HEK293 (cell line): ENCODE data around the gene FHL3.

Experiments used
- CTCF ChIA-PET: fragments of 350-600 bp; formaldehyde crosslinking; extraction: SDS; loops from one replicate; lab custom pipeline; 2021; ENCODE audit warnings: antibody characterized with exemption; lab: Yijun Ruan, JAX
- POLR2A ChIA-PET: fragments of 300-600 bp; formaldehyde crosslinking; extraction: SDS; loops from one replicate; lab custom pipeline; 2020; ENCODE audit warnings: antibody characterized with exemption, inconsistent platforms; lab: Yijun Ruan, JAX
- H3K27ac ChIP-seq: fragments of 200-500 bp; sonication (Bioruptor generic); 2 replicates; pipeline ENCODE4 v1.5.1; 2014; ENCODE audit warnings: low read depth, low read length, control low read depth, inconsistent platforms; ENCODE audit errors: extremely low read depth
- H3K36me3 ChIP-seq, 2 experiments: fragments of 200-500 bp in 1 of 2; sonication (Bioruptor generic) in 1 of 2; 1 replicate in 1 of 2; 2 replicates in 1 of 2; pipeline ENCODE4 v1.5.1; 2014 to 2017; ENCODE audit warnings: inconsistent platforms in 2 of 2, low read length in 2 of 2; ENCODE audit not compliant: control insufficient read depth in 2 of 2, insufficient read depth in 1 of 2
- H3K4me1 ChIP-seq: fragments of 200-500 bp; sonication (Bioruptor generic); 2 replicates; pipeline ENCODE4 v1.5.1; 2014; ENCODE audit warnings: mild to moderate bottlenecking, low read length, inconsistent platforms; ENCODE audit not compliant: control insufficient read depth, insufficient read depth
- H3K4me3 ChIP-seq: 2 replicates; pipeline ENCODE4 v1.5.1; 2011; ENCODE audit warnings: low read depth, mild to moderate bottlenecking, control low read depth, low read length, moderate library complexity
- H3K9me3 ChIP-seq: fragments of 200-500 bp; sonication (Bioruptor generic); 2 replicates; pipeline ENCODE4 v1.5.1; 2014; ENCODE audit warnings: low read depth, low read length, inconsistent platforms; ENCODE audit not compliant: control insufficient read depth, insufficient read depth
- EGR2 ChIP-seq: fragments of 450-650 bp; formaldehyde crosslinking; IDR thresholded peaks from 2 replicates; pipeline ENCODE4 v1.5.1; 2016; ENCODE audit warnings: low read depth, missing biosample characterization, missing genetic modification characterization
- IKZF3 ChIP-seq: fragments of 450-650 bp; IDR thresholded peaks from 2 replicates; pipeline ENCODE4 v1.5.0; 2018; ENCODE audit warnings: missing biosample characterization, mild to moderate bottlenecking, missing genetic modification characterization, moderate library complexity
- SCRT2 ChIP-seq: fragments of 450-650 bp; formaldehyde crosslinking; IDR thresholded peaks from 2 replicates; pipeline ENCODE4 v1.5.1; 2016; ENCODE audit warnings: missing biosample characterization, missing genetic modification characterization
- YY1 ChIP-seq: fragments of 450-650 bp; formaldehyde crosslinking; IDR thresholded peaks from 2 replicates; pipeline ENCODE4 v1.5.1; 2018; ENCODE audit warnings: missing biosample characterization, missing genetic modification characterization
- ZFHX2 ChIP-seq: fragments of 450-650 bp; formaldehyde crosslinking; conservative IDR thresholded peaks from 2 replicates; pipeline ENCODE4 v1.5.1; 2016; ENCODE audit warnings: missing biosample characterization, missing genetic modification characterization
- ZFP69B ChIP-seq: fragments of 450-650 bp; formaldehyde crosslinking; IDR thresholded peaks from 2 replicates; pipeline ENCODE4 v1.5.1; 2016; ENCODE audit warnings: missing biosample characterization, missing genetic modification characterization
- ZNF169 ChIP-seq: fragments of 450-650 bp; formaldehyde crosslinking; IDR thresholded peaks from 2 replicates; pipeline ENCODE4 v1.5.1; 2016; ENCODE audit warnings: missing biosample characterization, missing genetic modification characterization
- ZNF2 ChIP-seq: fragments of 450-650 bp; formaldehyde crosslinking; IDR thresholded peaks from 2 replicates; pipeline ENCODE4 v1.5.1; 2016; ENCODE audit warnings: missing biosample characterization, missing genetic modification characterization
- ZNF335 ChIP-seq: fragments of 450-650 bp; formaldehyde crosslinking; conservative IDR thresholded peaks from 2 replicates; pipeline ENCODE4 v1.5.1; 2016; ENCODE audit warnings: missing biosample characterization, missing genetic modification characterization
- ZNF341 ChIP-seq: fragments of 450-650 bp; formaldehyde crosslinking; IDR thresholded peaks from 2 replicates; pipeline ENCODE4; 2016; ENCODE audit warnings: low read depth, missing biosample characterization, missing genetic modification characterization
- ZNF366 ChIP-seq: fragments of 450-650 bp; formaldehyde crosslinking; conservative IDR thresholded peaks from 2 replicates; pipeline ENCODE4 v1.5.1; 2016; ENCODE audit warnings: missing biosample characterization, missing genetic modification characterization
- ZNF473 ChIP-seq: fragments of 450-650 bp; formaldehyde crosslinking; IDR thresholded peaks from 2 replicates; pipeline ENCODE4 v1.5.1; 2017; ENCODE audit warnings: missing biosample characterization, missing genetic modification characterization
- ZNF501 ChIP-seq: fragments of 450-650 bp; formaldehyde crosslinking; IDR thresholded peaks from 2 replicates; pipeline ENCODE4 v1.5.1; 2016; ENCODE audit warnings: missing biosample characterization, missing genetic modification characterization
- ZNF560 ChIP-seq: fragments of 450-650 bp; formaldehyde crosslinking; IDR thresholded peaks from 2 replicates; pipeline ENCODE4 v1.5.1; 2017; ENCODE audit warnings: missing biosample characterization, missing genetic modification characterization, borderline replicate concordance
- ZNF629 ChIP-seq: fragments of 450-650 bp; formaldehyde crosslinking; IDR thresholded peaks from 2 replicates; pipeline ENCODE4 v1.5.1; 2017; ENCODE audit warnings: missing biosample characterization, missing genetic modification characterization
- ZNF664 ChIP-seq: fragments of 450-650 bp; formaldehyde crosslinking; IDR thresholded peaks from 2 replicates; pipeline ENCODE4 v1.5.1; 2016; ENCODE audit warnings: missing biosample characterization, missing genetic modification characterization
- TF ChIP-seq, protein P1 (sequence below): fragments of 450-650 bp; formaldehyde crosslinking; IDR thresholded peaks from 2 replicates; pipeline ENCODE4 v1.5.1; 2017; ENCODE audit warnings: missing biosample characterization, missing genetic modification characterization
- TF ChIP-seq, protein P2 (sequence below): fragments of 450-650 bp; formaldehyde crosslinking; IDR thresholded peaks from 2 replicates; pipeline ENCODE4 v1.5.1; 2016; ENCODE audit warnings: missing biosample characterization, missing genetic modification characterization
- TF ChIP-seq, protein P3 (sequence below): fragments of 450-650 bp; formaldehyde crosslinking; IDR thresholded peaks from 2 replicates; pipeline ENCODE4 v1.5.1; 2016; ENCODE audit warnings: missing biosample characterization, missing genetic modification characterization
- TF ChIP-seq, protein P4 (sequence below): fragments of 450-650 bp; formaldehyde crosslinking; IDR thresholded peaks from 2 replicates; pipeline ENCODE4 v1.5.1; 2016; ENCODE audit warnings: missing biosample characterization, missing genetic modification characterization
- TF ChIP-seq, protein P5 (sequence below): IDR thresholded peaks from 2 replicates; pipeline ENCODE4 v1.6.1; 2011; ENCODE audit warnings: mild to moderate bottlenecking, low read depth, low read length, borderline replicate concordance

FHL3 gene

DNA sequence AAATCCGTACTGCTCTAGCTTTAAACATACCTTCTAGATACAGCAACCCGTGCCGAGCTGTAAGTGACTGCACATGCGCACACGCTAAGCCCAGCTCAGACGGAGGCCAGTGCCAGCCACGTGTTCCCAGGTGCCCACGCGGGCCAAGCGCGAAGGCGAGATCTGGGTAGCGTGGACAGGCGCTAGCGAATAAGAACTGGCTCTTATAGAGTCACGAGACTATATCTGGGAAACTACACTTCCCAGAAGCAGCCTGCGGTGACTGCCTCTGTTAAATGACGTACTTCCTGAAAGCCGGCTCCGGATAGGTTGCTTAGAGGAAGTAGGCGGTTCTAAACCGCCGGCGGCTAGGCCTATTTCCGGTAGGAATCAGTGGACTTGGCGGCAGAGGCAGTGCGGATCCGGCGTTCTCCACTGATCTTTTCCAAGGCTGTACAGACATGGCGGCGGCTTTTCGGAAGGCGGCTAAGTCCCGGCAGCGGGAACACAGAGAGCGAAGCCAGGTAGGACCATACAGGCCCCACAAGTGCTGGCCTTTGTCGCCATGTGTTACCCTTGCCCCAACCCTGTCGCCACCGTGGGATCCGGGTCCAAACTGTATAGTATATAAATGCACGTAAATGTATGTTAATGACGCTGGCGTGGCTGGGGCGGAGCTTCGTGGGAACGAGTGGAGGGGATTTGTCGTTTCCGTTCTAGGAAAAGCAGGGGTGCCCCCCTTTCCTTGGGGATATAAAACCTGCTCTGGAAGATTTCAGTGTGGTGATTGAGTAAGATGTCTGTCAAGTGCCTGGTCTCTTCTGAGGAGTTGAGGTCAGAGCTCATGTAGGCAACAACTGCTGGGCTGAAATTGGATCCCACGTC is 7.3 kb upstream of the FHL3 start, which contains the start of gene UTP11:
UTP11 (plus strand) TSS at position 372 of the 864 bp plus-strand sequence; CDS start at position 441, 69 bp downstream.
- CTCF ChIA-PET, result interaction anchor here (1.0 to 1.3 kb wide), 3 partner anchors 10 to 23 kb away, joined by 4 to 5 read pairs (median 4); partner anchors contain the start of gene SF3A3
- H3K4me1 ChIP-seq, result no peaks in the 10 kb centered on the region
- TF ChIP-seq, protein P1, sequence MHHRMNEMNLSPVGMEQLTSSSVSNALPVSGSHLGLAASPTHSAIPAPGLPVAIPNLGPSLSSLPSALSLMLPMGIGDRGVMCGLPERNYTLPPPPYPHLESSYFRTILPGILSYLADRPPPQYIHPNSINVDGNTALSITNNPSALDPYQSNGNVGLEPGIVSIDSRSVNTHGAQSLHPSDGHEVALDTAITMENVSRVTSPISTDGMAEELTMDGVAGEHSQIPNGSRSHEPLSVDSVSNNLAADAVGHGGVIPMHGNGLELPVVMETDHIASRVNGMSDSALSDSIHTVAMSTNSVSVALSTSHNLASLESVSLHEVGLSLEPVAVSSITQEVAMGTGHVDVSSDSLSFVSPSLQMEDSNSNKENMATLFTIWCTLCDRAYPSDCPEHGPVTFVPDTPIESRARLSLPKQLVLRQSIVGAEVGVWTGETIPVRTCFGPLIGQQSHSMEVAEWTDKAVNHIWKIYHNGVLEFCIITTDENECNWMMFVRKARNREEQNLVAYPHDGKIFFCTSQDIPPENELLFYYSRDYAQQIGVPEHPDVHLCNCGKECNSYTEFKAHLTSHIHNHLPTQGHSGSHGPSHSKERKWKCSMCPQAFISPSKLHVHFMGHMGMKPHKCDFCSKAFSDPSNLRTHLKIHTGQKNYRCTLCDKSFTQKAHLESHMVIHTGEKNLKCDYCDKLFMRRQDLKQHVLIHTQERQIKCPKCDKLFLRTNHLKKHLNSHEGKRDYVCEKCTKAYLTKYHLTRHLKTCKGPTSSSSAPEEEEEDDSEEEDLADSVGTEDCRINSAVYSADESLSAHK (tag by site-specific recombination), result no peak
- peak; percentile 64 for TF ChIP-seq ZFHX2 (tag by site-specific recombination)
- TF ChIP-seq EGR2, result 0 out of 2 replicates have a peak, but pooled peaks have one; percentile 28
- TF ChIP-seq, protein P2, sequence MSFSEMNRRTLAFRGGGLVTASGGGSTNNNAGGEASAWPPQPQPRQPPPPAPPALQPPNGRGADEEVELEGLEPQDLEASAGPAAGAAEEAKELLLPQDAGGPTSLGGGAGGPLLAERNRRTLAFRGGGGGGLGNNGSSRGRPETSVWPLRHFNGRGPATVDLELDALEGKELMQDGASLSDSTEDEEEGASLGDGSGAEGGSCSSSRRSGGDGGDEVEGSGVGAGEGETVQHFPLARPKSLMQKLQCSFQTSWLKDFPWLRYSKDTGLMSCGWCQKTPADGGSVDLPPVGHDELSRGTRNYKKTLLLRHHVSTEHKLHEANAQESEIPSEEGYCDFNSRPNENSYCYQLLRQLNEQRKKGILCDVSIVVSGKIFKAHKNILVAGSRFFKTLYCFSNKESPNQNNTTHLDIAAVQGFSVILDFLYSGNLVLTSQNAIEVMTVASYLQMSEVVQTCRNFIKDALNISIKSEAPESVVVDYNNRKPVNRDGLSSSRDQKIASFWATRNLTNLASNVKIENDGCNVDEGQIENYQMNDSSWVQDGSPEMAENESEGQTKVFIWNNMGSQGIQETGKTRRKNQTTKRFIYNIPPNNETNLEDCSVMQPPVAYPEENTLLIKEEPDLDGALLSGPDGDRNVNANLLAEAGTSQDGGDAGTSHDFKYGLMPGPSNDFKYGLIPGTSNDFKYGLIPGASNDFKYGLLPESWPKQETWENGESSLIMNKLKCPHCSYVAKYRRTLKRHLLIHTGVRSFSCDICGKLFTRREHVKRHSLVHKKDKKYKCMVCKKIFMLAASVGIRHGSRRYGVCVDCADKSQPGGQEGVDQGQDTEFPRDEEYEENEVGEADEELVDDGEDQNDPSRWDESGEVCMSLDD, result peak; percentile 56; the same call in 1 of the 2 replicates
- TF ChIP-seq ZNF169, result no peak
- TF ChIP-seq ZNF560, result no peak
- 0 out of 2 replicates have a peak, but pooled peaks have one; percentile 32 for TF ChIP-seq IKZF3
- TF ChIP-seq ZNF664 (tag by site-specific recombination), result peak; percentile 79; the same call in 1 of the 2 replicates
- TF ChIP-seq YY1, result peak; percentile 75
- TF ChIP-seq, protein P3, sequence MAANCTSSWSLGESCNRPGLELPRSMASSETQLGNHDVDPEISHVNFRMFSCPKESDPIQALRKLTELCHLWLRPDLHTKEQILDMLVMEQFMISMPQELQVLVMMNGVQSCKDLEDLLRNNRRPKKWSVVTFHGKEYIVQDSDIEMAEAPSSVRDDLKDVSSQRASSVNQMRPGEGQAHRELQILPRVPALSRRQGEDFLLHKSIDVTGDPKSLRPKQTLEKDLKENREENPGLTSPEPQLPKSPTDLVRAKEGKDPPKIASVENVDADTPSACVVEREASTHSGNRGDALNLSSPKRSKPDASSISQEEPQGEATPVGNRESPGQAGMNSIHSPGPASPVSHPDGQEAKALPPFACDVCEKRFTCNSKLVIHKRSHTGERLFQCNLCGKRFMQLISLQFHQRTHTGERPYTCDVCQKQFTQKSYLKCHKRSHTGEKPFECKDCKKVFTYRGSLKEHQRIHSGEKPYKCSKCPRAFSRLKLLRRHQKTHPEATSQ (tag by site-specific recombination), result no peak
- peak; percentile 93 for TF ChIP-seq ZNF335 (tag by site-specific recombination)
- TF ChIP-seq, protein P4, sequence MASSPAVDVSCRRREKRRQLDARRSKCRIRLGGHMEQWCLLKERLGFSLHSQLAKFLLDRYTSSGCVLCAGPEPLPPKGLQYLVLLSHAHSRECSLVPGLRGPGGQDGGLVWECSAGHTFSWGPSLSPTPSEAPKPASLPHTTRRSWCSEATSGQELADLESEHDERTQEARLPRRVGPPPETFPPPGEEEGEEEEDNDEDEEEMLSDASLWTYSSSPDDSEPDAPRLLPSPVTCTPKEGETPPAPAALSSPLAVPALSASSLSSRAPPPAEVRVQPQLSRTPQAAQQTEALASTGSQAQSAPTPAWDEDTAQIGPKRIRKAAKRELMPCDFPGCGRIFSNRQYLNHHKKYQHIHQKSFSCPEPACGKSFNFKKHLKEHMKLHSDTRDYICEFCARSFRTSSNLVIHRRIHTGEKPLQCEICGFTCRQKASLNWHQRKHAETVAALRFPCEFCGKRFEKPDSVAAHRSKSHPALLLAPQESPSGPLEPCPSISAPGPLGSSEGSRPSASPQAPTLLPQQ, result peak; percentile 63; the same call in 1 of the 2 replicates
- TF ChIP-seq ZFP69B, result peak; percentile 87; the same call in 1 of the 2 replicates
- TF ChIP-seq SCRT2 (tag by site-specific recombination), result peak; percentile 38; the same call in 1 of the 2 replicates
- TF ChIP-seq ZNF501 (tag by site-specific recombination), result peak; percentile 55; the same call in 1 of the 2 replicates
- TF ChIP-seq, protein P5, sequence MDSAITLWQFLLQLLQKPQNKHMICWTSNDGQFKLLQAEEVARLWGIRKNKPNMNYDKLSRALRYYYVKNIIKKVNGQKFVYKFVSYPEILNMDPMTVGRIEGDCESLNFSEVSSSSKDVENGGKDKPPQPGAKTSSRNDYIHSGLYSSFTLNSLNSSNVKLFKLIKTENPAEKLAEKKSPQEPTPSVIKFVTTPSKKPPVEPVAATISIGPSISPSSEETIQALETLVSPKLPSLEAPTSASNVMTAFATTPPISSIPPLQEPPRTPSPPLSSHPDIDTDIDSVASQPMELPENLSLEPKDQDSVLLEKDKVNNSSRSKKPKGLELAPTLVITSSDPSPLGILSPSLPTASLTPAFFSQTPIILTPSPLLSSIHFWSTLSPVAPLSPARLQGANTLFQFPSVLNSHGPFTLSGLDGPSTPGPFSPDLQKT, result peak; percentile 94
- TF ChIP-seq ZNF473 (tag by site-specific recombination), result no peak
- peak; percentile 81 for TF ChIP-seq ZNF2 (tag by site-specific recombination)
- peak; percentile 99 for TF ChIP-seq ZNF629 (tag by site-specific recombination)
- 0 out of 2 replicates have a peak, but pooled peaks have one; percentile 30 for TF ChIP-seq ZNF366 (tag by site-specific recombination)
- 0 out of 2 replicates have a peak, but pooled peaks have one; percentile 25 for TF ChIP-seq ZNF341

More for the DNA sequence above, 7.3 kb upstream of the FHL3 start, which contains the start of gene UTP11:
- peaks cover 0 to 34% of the 10 kb centered on the region in 2 experiments; a peak in 2 of 3 replicates for H3K36me3 ChIP-seq
- POLR2A ChIA-PET, result interaction anchor here (0.6 to 3.8 kb wide), 7 partner anchors 11 to 1014 kb away, joined by 3 to 44 read pairs (median 4); partner anchors contain the start of genes NDUFS5 and SF3A3
- peak within 1 kb of the TSS; percentile 89 for H3K27ac ChIP-seq
- no peaks in the 10 kb centered on the region for H3K9me3 ChIP-seq
- H3K4me3 ChIP-seq, result peak within 1 kb of the TSS; percentile 86
